ENCODE data around the gene ATP5ME. TPM values are rescaled to one million over a fixed set of nuclear protein-coding genes. Genes with fewer than 3 reads are reported as not detected.
"Not testable (repeated sequence)": the region's sequence is repeated elsewhere in the genome, so short reads cannot be mapped to it uniquely, and the experiment has no call there.

Gene ATP5ME
- total RNA-seq, 1 experiment from 2014 or later, result 425 TPM

- H4K8ac ChIP-seq (replicated peaks; ENCODE audit: insufficient read length, low read depth, low read length), result no peak overlapping the region
- no peak overlapping the region for H4K91ac ChIP-seq (ENCODE audit: insufficient read length, low read depth, low read length)
- H3K27me3 Mint-ChIP-seq (ENCODE audit: low read depth), result peaks cover 24% of the 10 kb centered on the region
- no peak overlapping the region; a peak in 1 of 5 replicates for H3K4me3 Mint-ChIP-seq
- TF ChIP-seq CTCF (conservative IDR thresholded peaks at IDR 0.05), result no peak
- no peaks in the 10 kb centered on the region; the same call in 1 of the 2 replicates for H3K27me3 ChIP-seq (ENCODE audit: insufficient read depth, low read length)
- H3K27ac Mint-ChIP-seq, result no peak overlapping the region
- no peak for DNase-seq
- no peak overlapping the region for H2AK5ac ChIP-seq (ENCODE audit: insufficient read length, low read length)
- H3K79me2 ChIP-seq (ENCODE audit: insufficient read depth, low read length), result no peaks in the 10 kb centered on the region
- H3K14ac ChIP-seq (ENCODE audit: insufficient read depth, low read length), result no peak overlapping the region; the same call in 1 of the 2 replicates
- H3K4ac ChIP-seq (ENCODE audit: low read depth, low read length), result no peak overlapping the region
- H2BK12ac ChIP-seq (ENCODE audit: insufficient read length, low read depth, low read length), result no peak overlapping the region
- H3K79me1 ChIP-seq (ENCODE audit: insufficient read depth, low read depth, low read length, poor library complexity, severe bottlenecking), result no peaks in the 10 kb centered on the region
- H2BK5ac ChIP-seq (ENCODE audit: insufficient read length, low read length), result no peak overlapping the region
- no peak overlapping the region for H4K5ac ChIP-seq (ENCODE audit: insufficient read length, low read depth, low read length)
- H3K9ac ChIP-seq (ENCODE audit: extremely low read depth, insufficient read length, low read length), result no peak overlapping the region
- H3K4me1 Mint-ChIP-seq, result peaks cover 7 to 8% of the 10 kb centered on the region in 2 experiments; a peak in 3 of 4 replicates
- no peak overlapping the region for H2BK15ac ChIP-seq (ENCODE audit: low read depth, low read length)
- no peak overlapping the region for H3K4me2 ChIP-seq (ENCODE audit: insufficient read depth, insufficient read length, low read length)
- peaks cover 0 to 4% of the 10 kb centered on the region in 2 experiments; a peak in 2 of 5 replicates for H3K9me3 Mint-ChIP-seq
- no peak overlapping the region for H2BK20ac ChIP-seq (ENCODE audit: low read depth, low read length, poor library complexity, severe bottlenecking)
- no peaks in the 10 kb centered on the region for H3K9me3 ChIP-seq (ENCODE audit: control insufficient read depth, low read depth, low read length)
- peaks cover 2% of the 10 kb centered on the region; the same call in 1 of the 2 replicates for H3K4me1 ChIP-seq (ENCODE audit: insufficient read depth, low read length)
- H3K36me3 Mint-ChIP-seq (ENCODE audit: insufficient read depth in 1 of 3, low read depth in 3 of 3), result no peaks in the 10 kb centered on the region
- no peak overlapping the region for H3K27ac ChIP-seq (ENCODE audit: insufficient read length, low read depth, low read length)
- H3K23ac ChIP-seq (ENCODE audit: insufficient read length, low read depth, low read length), result no peak overlapping the region
- H2BK120ac ChIP-seq (ENCODE audit: low read depth, low read length, poor library complexity, severe bottlenecking), result no peak overlapping the region
- no peak overlapping the region for H3K18ac ChIP-seq (ENCODE audit: insufficient read length, low read depth, low read length)
- WGBS (ENCODE audit: extremely low coverage, insufficient read length, low lambda C conversion rate), result no CpG with 5 or more reads among the region's 27 CpGs
- H3K56ac ChIP-seq (ENCODE audit: insufficient read length, low read depth, low read length), result no peak overlapping the region
- H4K20me1 ChIP-seq (ENCODE audit: control insufficient read depth, insufficient read depth, insufficient read length), result no peaks in the 10 kb centered on the region
- H2AFZ ChIP-seq (ENCODE audit: low read length), result no peak overlapping the region
- H3K23me2 ChIP-seq (ENCODE audit: insufficient read length, low read depth, low read length, poor library complexity, severe bottlenecking), result peaks cover 3% of the 10 kb centered on the region
- H3T11ph ChIP-seq (ENCODE audit: low read length), result no peak overlapping the region
Measured at GRCh38 chr4:699816-700580, 25.9 kb upstream of the ATP5ME start.

DNA sequence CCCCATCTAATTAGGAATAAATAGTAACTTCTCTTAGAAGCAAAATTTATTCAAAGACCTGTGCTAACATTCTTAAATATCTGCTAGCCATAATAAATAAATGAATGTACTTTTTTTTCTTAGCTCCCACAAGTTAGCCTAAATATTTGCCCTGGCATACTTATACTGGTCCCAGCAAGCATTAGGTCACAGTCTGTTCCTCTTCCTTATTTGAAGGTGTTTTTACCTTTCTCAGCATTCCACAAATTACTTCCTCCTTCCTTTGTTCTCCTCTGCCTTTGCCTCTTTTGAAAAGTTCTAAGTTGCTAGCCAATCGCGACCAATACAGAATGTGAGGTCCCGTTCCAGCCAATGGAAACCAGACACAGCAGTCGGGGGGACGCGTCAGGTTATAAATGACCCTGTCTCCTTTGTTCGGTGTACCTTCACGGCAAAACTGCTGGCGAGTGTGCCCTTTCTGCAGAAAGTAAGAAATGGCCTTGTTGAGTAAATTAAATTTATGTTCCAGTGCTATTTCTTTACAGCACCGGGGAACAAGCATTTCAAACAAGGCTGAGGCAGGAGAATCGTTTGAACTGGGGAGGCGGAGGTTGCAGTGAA, 20.4 kb upstream of the ATP5ME start:
- not testable (repeated sequence) for H3K36me3 Mint-ChIP-seq (ENCODE audit: insufficient read depth in 1 of 3, low read depth in 3 of 3); H2BK15ac ChIP-seq (ENCODE audit: low read depth, low read length); H4K91ac ChIP-seq (ENCODE audit: insufficient read length, low read depth, low read length); H2BK12ac ChIP-seq (ENCODE audit: insufficient read length, low read depth, low read length); H2AK5ac ChIP-seq (ENCODE audit: insufficient read length, low read length); H2BK20ac ChIP-seq (ENCODE audit: low read depth, low read length, poor library complexity, severe bottlenecking); H2BK5ac ChIP-seq (ENCODE audit: insufficient read length, low read length); H3T11ph ChIP-seq (ENCODE audit: low read length); H3K9me3 Mint-ChIP-seq; H3K27me3 ChIP-seq (ENCODE audit: insufficient read depth, low read length); H4K8ac ChIP-seq (replicated peaks; ENCODE audit: insufficient read length, low read depth, low read length); H3K4ac ChIP-seq (ENCODE audit: low read depth, low read length); H4K20me1 ChIP-seq (ENCODE audit: control insufficient read depth, insufficient read depth, insufficient read length); H3K9me3 ChIP-seq (ENCODE audit: control insufficient read depth, low read depth, low read length); H3K79me2 ChIP-seq (ENCODE audit: insufficient read depth, low read length); H3K23ac ChIP-seq (ENCODE audit: insufficient read length, low read depth, low read length); H2AFZ ChIP-seq (ENCODE audit: low read length); H3K4me2 ChIP-seq (ENCODE audit: insufficient read depth, insufficient read length, low read length); H3K14ac ChIP-seq (ENCODE audit: insufficient read depth, low read length); H3K27me3 Mint-ChIP-seq (ENCODE audit: low read depth); H3K27ac ChIP-seq (ENCODE audit: insufficient read length, low read depth, low read length); H4K5ac ChIP-seq (ENCODE audit: insufficient read length, low read depth, low read length); H3K23me2 ChIP-seq (ENCODE audit: insufficient read length, low read depth, low read length, poor library complexity, severe bottlenecking); H3K56ac ChIP-seq (ENCODE audit: insufficient read length, low read depth, low read length); H3K18ac ChIP-seq (ENCODE audit: insufficient read length, low read depth, low read length); H3K4me1 ChIP-seq (ENCODE audit: insufficient read depth, low read length); H3K79me1 ChIP-seq (ENCODE audit: insufficient read depth, low read depth, low read length, poor library complexity, severe bottlenecking)
- peak overlapping the region; percentile 9 for H3K9ac ChIP-seq (ENCODE audit: extremely low read depth, insufficient read length, low read length)
- no CpG with 5 or more reads among the region's 12 CpGs for WGBS (ENCODE audit: extremely low coverage, insufficient read length, low lambda C conversion rate)
- H3K27ac Mint-ChIP-seq, result peak overlapping the region in 2 of 3 experiments; percentile 6 to 33; a peak in 1 of 7 replicates
- peak overlapping the region; percentile 28 for H2BK120ac ChIP-seq (ENCODE audit: low read depth, low read length, poor library complexity, severe bottlenecking)
- H3K4me3 Mint-ChIP-seq, result peak overlapping the region in 1 of 2 experiments; percentile 18; a peak in 2 of 5 replicates
- peak; percentile 58 for DNase-seq
- peaks cover 23 to 33% of the 10 kb centered on the region in 2 experiments for H3K4me1 Mint-ChIP-seq

Data from H9 (cell line).